HG03025 (cell line): ENCODE measurements around the gene TCL1B.
A peak's percentile ranks its signal among the peaks of the same experiment; 100 is the strongest.

Experiments used
- ATAC-seq: cut with Tn5 transposase; IDR thresholded peaks from one replicate; pipeline ENCODE4 v1.9.1; 2021; ENCODE audit warnings: mild to moderate bottlenecking, moderate library complexity; ENCODE audit not compliant: unreplicated experiment, low FRiP score

Gene TCL1B

GRCh38 chr14:95685978-95686922, at the start of gene TCL1B:
Gene TCL1B, plus strand, starts transcription at chr14:95686426. Its CDS starts 42 bp downstream, at chr14:95686468.
- no peak for ATAC-seq

- no peak for ATAC-seq
Measured at GRCh38 chr14:95644981-95645380, 41.2 kb upstream of the TCL1B start.

- ATAC-seq, result no peak
Measured at GRCh38 chr14:95645389-95645996, 40.7 kb upstream of the TCL1B start.

- no peak for ATAC-seq
Measured at GRCh38 chr14:95647926-95648325, 38.3 kb upstream of the TCL1B start.

- no peak for ATAC-seq
Measured at GRCh38 chr14:95649230-95649629, 37.0 kb upstream of the TCL1B start.

- no peak for ATAC-seq
Measured at GRCh38 chr14:95651028-95651427, 35.2 kb upstream of the TCL1B start.

- no peak for ATAC-seq
Measured at GRCh38 chr14:95651821-95652583, 34.2 kb upstream of the TCL1B start.

- ATAC-seq, result no peak
Measured at GRCh38 chr14:95652690-95653089, 33.5 kb upstream of the TCL1B start.

GRCh38 chr14:95655461-95655860, 30.8 kb upstream of the TCL1B start:
- no peak for ATAC-seq

- no peak for ATAC-seq
Measured at GRCh38 chr14:95656634-95657033, 29.6 kb upstream of the TCL1B start.

- ATAC-seq, result no peak
Measured at GRCh38 chr14:95657454-95657853, 28.8 kb upstream of the TCL1B start.

GRCh38 chr14:95659293-95659989, 26.8 kb upstream of the TCL1B start:
- ATAC-seq, result no peak

GRCh38 chr14:95659990-95660385, 26.2 kb upstream of the TCL1B start:
- no peak for ATAC-seq

- ATAC-seq, result no peak
Measured at GRCh38 chr14:95660651-95661515, 25.3 kb upstream of the TCL1B start.

GRCh38 chr14:95662376-95663186, 23.6 kb upstream of the TCL1B start:
- ATAC-seq, result peak; percentile 36

GRCh38 chr14:95663226-95663797, 22.9 kb upstream of the TCL1B start:
- ATAC-seq, result peak; percentile 34

GRCh38 chr14:95664066-95664465, 22.2 kb upstream of the TCL1B start:
- ATAC-seq, result no peak

- ATAC-seq, result peak; percentile 29
Measured at GRCh38 chr14:95664546-95664945, 21.7 kb upstream of the TCL1B start.
